HepG2 (cell line): ENCODE results near the gene TP73. TPM values are rescaled to one million over a fixed set of nuclear protein-coding genes. Genes with fewer than 3 reads are reported as not detected.

Source experiments
- MIXL1 ChIP-seq: IDR thresholded peaks from 2 replicates; pipeline ENCODE4 v1.6.1; 2016
- NAIF1 ChIP-seq: sonication (generic); formaldehyde crosslinking; IDR thresholded peaks from 2 replicates; pipeline ENCODE4 v1.5.0; 2020; ENCODE audit warnings: mild to moderate bottlenecking, missing genetic modification reagents, borderline replicate concordance
- POLR2AphosphoS5 ChIP-seq: IDR thresholded peaks from 2 replicates; pipeline ENCODE4 v1.6.1; 2012; ENCODE audit warnings: low read depth, low read length
- TAF1 ChIP-seq: sonication (generic); formaldehyde crosslinking; IDR thresholded peaks from 2 replicates; pipeline ENCODE4 v1.4.0; 2020; ENCODE audit warnings: missing genetic modification reagents
- ZNF136 ChIP-seq: sonication (generic); formaldehyde crosslinking; IDR thresholded peaks from 2 replicates; pipeline ENCODE4 v1.8.1; 2022; ENCODE audit warnings: low read depth, mild to moderate bottlenecking, moderate library complexity, missing genetic modification reagents
- ZNF253 ChIP-seq: sonication (generic); formaldehyde crosslinking; IDR thresholded peaks from 2 replicates; pipeline ENCODE4 v1.8.0; 2022; ENCODE audit warnings: mild to moderate bottlenecking, missing genetic modification reagents, borderline replicate concordance
- ZNF274 ChIP-seq: sonication (generic); formaldehyde crosslinking; IDR thresholded peaks from 2 replicates; pipeline ENCODE4 v1.5.1; 2020; ENCODE audit warnings: mild to moderate bottlenecking, missing genetic modification reagents
- ZNF33B ChIP-seq: sonication (generic); formaldehyde crosslinking; IDR thresholded peaks from 2 replicates; pipeline ENCODE4 v1.5.1; 2020; ENCODE audit warnings: mild to moderate bottlenecking, missing genetic modification reagents
- ZNF501 ChIP-seq: sonication (generic); formaldehyde crosslinking; IDR thresholded peaks from 2 replicates; pipeline ENCODE4 v1.5.1; 2020; ENCODE audit warnings: mild to moderate bottlenecking, moderate library complexity, missing genetic modification reagents
- ZNF644 ChIP-seq: IDR thresholded peaks from 2 replicates; pipeline ENCODE4 v1.6.1; 2016; ENCODE audit warnings: low read depth
- ZNF672 ChIP-seq: sonication (generic); formaldehyde crosslinking; IDR thresholded peaks from 2 replicates; pipeline ENCODE4 v1.8.1; 2022; ENCODE audit warnings: missing genetic modification reagents
- ZNF878 ChIP-seq: sonication (generic); formaldehyde crosslinking; IDR thresholded peaks from 2 replicates; pipeline ENCODE4 v1.8.1; 2023; ENCODE audit warnings: mild to moderate bottlenecking, missing genetic modification reagents, moderate library complexity
- ZSCAN12 ChIP-seq: sonication (generic); formaldehyde crosslinking; IDR thresholded peaks from 2 replicates; pipeline ENCODE4 v1.9.0; 2021; ENCODE audit warnings: mild to moderate bottlenecking, missing genetic modification reagents
- polyA plus RNA-seq, 8 experiments: library from polyadenylated mRNA; depleted of rRNA in 3 of 8; stranded (reverse) in 7 of 8; unstranded in 1 of 8; fragments of >200 nt; fragmentation: Illumina TruSeq in 4 of 8; extraction: Trizol in 4 of 8; gene quantifications; 2 replicates each; pipeline versions ENCODE4 v1.2.1 to v1.2.3, GENCODE V29; 2011 to 2016; ENCODE audit warnings: low read depth in 4 of 8, missing spikeins in 1 of 8, mixed read lengths in 1 of 8; ENCODE audit not compliant: insufficient read depth in 1 of 8
- total RNA-seq, 5 experiments: library from RNA; depleted of rRNA; stranded (reverse); fragments of >200 nt; fragmentation: Illumina TruSeq; extraction: Trizol; gene quantifications; 2 replicates each; pipeline ENCODE4 v1.2.3, GENCODE V29; 2016; ENCODE audit warnings: low read depth in 1 of 5
- TF ChIP-seq, protein P1 (sequence below): sonication (generic); formaldehyde crosslinking; IDR thresholded peaks from 2 replicates; pipeline ENCODE4 v1.4.0; 2020; ENCODE audit warnings: missing genetic modification reagents
- TF ChIP-seq, protein P2 (sequence below): sonication (generic); formaldehyde crosslinking; IDR thresholded peaks from 2 replicates; pipeline ENCODE4 v1.4.0; 2020; ENCODE audit warnings: low read depth, mild to moderate bottlenecking, missing genetic modification reagents
- TF ChIP-seq, protein P3 (sequence below): sonication (generic); formaldehyde crosslinking; IDR thresholded peaks from 2 replicates; pipeline ENCODE4 v1.4.0; 2020; ENCODE audit warnings: missing genetic modification reagents
- TF ChIP-seq, protein P4 (sequence below): sonication (generic); formaldehyde crosslinking; IDR thresholded peaks from 2 replicates; pipeline ENCODE4 v1.5.0; 2020; ENCODE audit warnings: missing genetic modification reagents
- TF ChIP-seq, protein P5 (sequence below): sonication (generic); formaldehyde crosslinking; IDR thresholded peaks from 2 replicates; pipeline ENCODE4 v1.5.1; 2020; ENCODE audit warnings: mild to moderate bottlenecking, missing genetic modification reagents, moderate library complexity

TP73 gene
- total and polyA plus RNA-seq, 2 of the 13 experiments (the other 11 are each of a cell fraction or from before 2014, with no cell fraction given): 0.49 to 1.1 TPM

DNA sequence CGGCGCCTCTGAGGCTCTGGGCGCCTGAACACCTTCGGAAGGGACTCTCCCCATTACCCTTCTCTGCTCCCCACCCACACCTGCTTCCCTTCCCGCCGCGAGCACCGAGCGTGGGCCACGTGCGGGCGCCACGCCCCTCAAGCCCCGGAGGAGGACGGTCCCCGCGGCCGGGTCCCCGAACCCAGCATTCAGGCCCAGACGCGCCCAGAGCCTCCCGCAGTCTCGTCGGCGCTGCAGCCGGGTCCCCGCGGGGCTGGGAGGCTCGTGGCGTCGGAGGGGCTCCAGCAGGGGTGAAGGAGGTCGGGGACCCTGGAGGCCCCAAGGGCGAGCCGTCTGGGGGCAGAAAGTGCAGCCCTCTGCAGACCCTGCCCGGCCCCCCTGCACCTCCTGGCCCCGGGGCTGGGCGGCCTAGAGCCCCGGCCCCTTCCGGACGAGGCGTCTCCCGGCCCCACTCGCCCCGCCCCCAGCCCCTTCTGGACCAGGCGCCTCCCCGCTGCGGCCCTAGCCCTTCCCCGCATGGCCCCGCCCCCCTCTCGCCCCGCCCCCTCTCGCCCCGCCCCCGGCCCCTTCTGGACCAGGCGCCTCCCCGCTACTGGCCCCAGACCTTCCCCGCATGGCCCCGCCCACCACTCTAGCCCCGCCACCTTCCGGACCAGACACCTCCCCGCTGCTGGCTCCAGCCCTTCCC lies 119.9 kb downstream of the TP73 start (continued):
- TF ChIP-seq, protein P1, sequence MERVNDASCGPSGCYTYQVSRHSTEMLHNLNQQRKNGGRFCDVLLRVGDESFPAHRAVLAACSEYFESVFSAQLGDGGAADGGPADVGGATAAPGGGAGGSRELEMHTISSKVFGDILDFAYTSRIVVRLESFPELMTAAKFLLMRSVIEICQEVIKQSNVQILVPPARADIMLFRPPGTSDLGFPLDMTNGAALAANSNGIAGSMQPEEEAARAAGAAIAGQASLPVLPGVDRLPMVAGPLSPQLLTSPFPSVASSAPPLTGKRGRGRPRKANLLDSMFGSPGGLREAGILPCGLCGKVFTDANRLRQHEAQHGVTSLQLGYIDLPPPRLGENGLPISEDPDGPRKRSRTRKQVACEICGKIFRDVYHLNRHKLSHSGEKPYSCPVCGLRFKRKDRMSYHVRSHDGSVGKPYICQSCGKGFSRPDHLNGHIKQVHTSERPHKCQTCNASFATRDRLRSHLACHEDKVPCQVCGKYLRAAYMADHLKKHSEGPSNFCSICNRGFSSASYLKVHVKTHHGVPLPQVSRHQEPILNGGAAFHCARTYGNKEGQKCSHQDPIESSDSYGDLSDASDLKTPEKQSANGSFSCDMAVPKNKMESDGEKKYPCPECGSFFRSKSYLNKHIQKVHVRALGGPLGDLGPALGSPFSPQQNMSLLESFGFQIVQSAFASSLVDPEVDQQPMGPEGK (CRISPR knock-in tag): peak; percentile 68; the same call in 1 of the 2 replicates
- TF ChIP-seq ZNF274: peak; percentile 53; the same call in 1 of the 2 replicates
- TF ChIP-seq POLR2AphosphoS5: peak; percentile 54
- TF ChIP-seq ZNF501 (CRISPR knock-in tag): peak; percentile 55; the same call in 1 of the 2 replicates
- TF ChIP-seq, protein P2, sequence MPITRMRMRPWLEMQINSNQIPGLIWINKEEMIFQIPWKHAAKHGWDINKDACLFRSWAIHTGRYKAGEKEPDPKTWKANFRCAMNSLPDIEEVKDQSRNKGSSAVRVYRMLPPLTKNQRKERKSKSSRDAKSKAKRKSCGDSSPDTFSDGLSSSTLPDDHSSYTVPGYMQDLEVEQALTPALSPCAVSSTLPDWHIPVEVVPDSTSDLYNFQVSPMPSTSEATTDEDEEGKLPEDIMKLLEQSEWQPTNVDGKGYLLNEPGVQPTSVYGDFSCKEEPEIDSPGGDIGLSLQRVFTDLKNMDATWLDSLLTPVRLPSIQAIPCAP (CRISPR knock-in tag): no peak
- TF ChIP-seq, protein P3, sequence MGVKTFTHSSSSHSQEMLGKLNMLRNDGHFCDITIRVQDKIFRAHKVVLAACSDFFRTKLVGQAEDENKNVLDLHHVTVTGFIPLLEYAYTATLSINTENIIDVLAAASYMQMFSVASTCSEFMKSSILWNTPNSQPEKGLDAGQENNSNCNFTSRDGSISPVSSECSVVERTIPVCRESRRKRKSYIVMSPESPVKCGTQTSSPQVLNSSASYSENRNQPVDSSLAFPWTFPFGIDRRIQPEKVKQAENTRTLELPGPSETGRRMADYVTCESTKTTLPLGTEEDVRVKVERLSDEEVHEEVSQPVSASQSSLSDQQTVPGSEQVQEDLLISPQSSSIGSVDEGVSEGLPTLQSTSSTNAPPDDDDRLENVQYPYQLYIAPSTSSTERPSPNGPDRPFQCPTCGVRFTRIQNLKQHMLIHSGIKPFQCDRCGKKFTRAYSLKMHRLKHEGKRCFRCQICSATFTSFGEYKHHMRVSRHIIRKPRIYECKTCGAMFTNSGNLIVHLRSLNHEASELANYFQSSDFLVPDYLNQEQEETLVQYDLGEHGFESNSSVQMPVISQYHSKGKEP: no peak
- TF ChIP-seq ZNF33B (CRISPR knock-in tag): no peak
- no peak for TF ChIP-seq ZNF644 (CRISPR knock-in tag)
- no peak for TF ChIP-seq ZSCAN12 (CRISPR knock-in tag)
- TF ChIP-seq NAIF1: no peak
- no peak for TF ChIP-seq ZNF672 (CRISPR knock-in tag)
- TF ChIP-seq ZNF253 (CRISPR knock-in tag): no peak
- no peak; the same call in none of the 2 replicates for TF ChIP-seq TAF1 (CRISPR knock-in tag)
- TF ChIP-seq ZNF878 (CRISPR knock-in tag): peak; percentile 61; the same call in 1 of the 2 replicates
- TF ChIP-seq, protein P4, sequence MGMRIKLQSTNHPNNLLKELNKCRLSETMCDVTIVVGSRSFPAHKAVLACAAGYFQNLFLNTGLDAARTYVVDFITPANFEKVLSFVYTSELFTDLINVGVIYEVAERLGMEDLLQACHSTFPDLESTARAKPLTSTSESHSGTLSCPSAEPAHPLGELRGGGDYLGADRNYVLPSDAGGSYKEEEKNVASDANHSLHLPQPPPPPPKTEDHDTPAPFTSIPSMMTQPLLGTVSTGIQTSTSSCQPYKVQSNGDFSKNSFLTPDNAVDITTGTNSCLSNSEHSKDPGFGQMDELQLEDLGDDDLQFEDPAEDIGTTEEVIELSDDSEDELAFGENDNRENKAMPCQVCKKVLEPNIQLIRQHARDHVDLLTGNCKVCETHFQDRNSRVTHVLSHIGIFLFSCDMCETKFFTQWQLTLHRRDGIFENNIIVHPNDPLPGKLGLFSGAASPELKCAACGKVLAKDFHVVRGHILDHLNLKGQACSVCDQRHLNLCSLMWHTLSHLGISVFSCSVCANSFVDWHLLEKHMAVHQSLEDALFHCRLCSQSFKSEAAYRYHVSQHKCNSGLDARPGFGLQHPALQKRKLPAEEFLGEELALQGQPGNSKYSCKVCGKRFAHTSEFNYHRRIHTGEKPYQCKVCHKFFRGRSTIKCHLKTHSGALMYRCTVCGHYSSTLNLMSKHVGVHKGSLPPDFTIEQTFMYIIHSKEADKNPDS: 0 out of 2 replicates have a peak, but pooled peaks have one; percentile 25
- no peak for TF ChIP-seq ZNF136 (CRISPR knock-in tag)
- TF ChIP-seq, protein P5, sequence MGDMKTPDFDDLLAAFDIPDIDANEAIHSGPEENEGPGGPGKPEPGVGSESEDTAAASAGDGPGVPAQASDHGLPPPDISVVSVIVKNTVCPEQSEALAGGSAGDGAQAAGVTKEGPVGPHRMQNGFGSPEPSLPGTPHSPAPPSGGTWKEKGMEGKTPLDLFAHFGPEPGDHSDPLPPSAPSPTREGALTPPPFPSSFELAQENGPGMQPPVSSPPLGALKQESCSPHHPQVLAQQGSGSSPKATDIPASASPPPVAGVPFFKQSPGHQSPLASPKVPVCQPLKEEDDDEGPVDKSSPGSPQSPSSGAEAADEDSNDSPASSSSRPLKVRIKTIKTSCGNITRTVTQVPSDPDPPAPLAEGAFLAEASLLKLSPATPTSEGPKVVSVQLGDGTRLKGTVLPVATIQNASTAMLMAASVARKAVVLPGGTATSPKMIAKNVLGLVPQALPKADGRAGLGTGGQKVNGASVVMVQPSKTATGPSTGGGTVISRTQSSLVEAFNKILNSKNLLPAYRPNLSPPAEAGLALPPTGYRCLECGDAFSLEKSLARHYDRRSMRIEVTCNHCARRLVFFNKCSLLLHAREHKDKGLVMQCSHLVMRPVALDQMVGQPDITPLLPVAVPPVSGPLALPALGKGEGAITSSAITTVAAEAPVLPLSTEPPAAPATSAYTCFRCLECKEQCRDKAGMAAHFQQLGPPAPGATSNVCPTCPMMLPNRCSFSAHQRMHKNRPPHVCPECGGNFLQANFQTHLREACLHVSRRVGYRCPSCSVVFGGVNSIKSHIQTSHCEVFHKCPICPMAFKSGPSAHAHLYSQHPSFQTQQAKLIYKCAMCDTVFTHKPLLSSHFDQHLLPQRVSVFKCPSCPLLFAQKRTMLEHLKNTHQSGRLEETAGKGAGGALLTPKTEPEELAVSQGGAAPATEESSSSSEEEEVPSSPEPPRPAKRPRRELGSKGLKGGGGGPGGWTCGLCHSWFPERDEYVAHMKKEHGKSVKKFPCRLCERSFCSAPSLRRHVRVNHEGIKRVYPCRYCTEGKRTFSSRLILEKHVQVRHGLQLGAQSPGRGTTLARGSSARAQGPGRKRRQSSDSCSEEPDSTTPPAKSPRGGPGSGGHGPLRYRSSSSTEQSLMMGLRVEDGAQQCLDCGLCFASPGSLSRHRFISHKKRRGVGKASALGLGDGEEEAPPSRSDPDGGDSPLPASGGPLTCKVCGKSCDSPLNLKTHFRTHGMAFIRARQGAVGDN: peak; percentile 81
- TF ChIP-seq MIXL1: no peak
